NCI-H748 treated with DMSO at 0.1 percent for 48 hours (cell line): ENCODE results near the gene REN.

Source experiments
- DNase-seq: peaks from one replicate; lab custom pipeline; 2025; lab: John Stamatoyannopoulos, UW

REN gene

DNA sequence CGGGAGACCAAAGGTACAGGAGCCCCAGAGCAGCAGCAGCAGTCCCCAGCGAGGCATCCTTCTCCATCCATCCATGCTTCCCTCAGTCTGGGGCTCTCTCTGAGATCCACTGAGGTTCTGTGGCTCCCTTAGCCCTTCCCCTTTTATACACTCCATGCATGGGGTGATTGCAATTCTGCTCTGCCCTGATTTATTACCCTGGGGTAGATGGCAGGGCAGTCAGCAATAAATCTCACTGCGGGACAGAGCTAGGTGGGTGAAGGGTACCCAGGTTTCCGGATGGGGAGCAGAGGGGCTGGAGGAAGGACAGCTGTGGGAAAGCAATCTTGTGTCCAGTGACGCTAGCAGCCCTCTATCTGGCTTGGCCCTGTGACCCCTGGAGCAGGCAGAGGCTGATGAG lies at the start of gene REN:
REN (minus strand) TSS at position 119 of the 400 bp plus-strand sequence; CDS start at position 75, 44 bp downstream.
- no peak for DNase-seq

DNA sequence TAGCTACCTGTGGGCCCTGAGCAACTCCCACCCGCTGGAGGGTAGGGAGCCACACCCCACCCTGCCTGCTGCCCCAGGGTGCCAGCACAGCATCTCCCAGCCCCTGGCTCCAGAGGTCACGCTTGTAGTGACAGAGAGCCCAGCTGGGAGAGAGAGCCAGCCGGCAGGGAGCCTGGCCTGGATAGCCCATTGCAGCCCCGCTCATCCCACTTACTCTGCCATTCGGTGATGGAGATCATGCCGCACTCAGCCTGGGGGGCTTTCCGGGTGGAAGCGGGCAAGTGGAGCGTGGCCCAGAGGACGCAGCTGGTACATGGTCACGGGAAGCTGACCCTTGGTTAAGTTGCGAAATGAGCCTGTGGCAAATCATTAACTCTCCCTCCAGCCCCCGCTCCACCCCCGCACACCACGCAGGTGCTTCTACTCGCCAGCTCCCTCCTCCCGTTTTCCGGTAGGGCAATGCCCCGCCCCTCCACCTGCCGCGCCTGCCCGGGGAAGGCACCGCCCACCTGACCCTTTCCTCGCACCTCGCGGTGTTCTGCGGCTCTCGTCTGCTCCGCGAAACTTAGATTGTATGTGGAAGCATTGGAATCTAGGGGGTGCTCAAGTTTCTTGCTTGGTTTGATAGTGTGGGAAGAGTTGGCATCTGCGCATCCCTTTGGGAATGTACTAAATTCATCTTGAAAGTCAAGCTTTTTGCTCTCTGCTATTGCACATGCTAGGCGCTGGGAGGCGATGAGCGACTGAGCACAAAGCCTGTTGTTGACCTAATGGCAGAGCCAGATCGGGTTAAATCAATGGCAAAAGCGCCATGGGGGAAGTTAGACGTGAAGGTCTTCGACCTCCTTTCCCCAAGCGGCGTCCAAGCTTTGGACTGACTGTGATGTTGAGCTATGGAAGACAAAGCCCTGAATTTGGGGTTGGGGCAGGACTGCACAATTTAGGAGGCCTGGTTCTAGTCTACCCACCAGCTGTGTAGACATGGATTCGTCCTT lies 47.8 kb upstream of the REN start, which contains the start of gene GOLT1A:
GOLT1A (minus strand) TSS at position 321 of the 995 bp plus-strand sequence; CDS start at position 239, 82 bp downstream.
- DNase-seq = no peak

DNA sequence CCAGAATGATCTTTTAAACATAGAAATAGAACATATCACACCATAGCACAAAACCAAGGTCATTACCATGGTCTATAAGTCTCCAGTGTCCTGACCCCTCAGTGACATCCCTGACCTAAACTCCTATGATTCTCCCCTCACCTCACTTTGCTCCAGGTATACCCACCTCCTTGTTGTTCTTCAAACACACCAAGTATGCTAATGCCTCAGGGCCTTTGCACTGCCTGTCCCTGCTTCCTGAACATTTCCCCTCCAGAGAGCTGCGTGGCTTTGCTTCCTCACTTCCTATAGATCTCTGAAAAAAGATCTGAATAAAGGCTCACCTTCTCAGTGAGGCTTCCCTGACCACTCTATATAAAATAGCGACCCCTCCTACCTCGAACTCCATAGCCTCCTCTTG lies 46.6 kb upstream of the REN start:
- DNase-seq = no peak

DNA sequence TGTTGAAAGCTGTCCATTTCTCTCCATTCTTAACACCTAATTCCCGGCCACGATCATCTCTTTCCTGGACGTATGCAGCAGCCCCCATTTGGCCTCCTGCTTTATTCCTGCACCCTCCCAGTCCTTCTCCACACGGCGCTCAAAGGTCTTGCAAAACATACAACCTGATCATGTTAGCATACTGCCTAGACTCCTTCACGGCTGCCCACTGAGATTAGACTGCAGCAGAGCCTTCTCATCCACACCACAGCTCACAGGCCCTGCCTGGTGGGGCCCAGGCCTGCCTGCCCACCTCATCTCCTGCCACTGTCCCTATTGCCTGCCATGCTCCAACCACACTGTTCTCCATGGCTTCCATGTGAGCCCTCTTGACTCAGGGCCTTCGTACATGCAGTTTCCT lies 44.9 kb upstream of the REN start:
- DNase-seq = no peak

DNA sequence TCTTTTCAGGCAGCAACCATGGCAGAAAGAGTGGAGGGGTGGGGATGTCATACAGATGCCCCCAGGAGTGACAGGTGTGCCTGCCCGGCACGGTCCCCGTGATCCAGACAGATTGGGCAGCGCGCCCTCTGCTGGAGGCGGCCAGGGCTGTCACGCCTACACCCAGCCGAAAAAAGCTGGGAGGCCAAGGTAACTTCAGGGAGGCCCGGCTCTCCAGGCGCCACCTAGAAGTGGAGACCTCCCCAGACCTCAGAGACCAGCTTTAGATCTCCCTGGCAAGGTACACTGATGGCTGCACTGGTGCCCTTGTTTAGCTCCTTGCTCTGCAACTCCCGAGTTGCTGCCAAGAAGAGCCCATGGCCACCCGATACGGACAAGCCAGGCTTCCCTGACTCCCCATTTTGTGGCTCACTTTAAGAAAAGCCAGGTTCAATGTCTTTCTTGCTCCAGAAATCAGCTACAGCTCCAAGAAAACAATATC lies 41.0 kb upstream of the REN start:
- DNase-seq = no peak

DNA sequence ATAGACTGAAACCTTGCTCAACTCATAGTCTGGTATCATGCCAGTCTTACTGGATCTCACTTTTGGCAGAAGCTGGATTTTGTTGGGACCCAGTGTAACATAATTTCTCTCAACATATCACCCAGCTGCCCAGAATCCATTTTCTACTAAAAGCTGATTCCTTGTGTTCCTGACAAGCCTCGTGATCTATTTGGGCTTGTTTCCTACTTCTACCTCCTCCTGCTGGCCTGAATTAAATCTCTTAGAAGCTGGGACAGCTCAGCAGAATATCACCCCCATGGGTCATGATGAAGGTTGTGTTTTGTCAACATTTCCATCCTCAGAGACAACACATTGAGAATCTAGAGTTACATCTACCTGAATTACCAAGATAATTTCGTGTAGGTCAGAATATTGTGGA lies 40.0 kb upstream of the REN start:
- no peak for DNase-seq

DNA sequence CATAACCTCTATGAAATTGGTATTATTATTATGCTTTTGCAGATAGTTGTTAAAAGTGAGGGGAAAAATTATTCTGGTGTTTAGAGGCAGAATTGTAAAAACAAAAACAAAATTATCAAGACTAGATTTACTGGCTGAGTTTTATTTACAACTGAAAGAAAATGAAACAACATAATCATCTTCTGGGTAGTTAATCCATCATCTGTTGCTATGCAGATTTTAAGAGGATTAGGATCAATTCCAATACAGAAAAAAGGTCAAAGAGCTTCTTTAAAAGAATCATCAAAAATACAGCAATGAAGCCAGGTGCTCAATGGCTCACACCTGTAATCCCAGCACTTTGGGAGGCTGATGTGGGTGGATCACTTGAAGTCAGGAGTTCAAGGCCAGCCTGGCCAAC lies 39.3 kb upstream of the REN start:
- DNase-seq = no peak

DNA sequence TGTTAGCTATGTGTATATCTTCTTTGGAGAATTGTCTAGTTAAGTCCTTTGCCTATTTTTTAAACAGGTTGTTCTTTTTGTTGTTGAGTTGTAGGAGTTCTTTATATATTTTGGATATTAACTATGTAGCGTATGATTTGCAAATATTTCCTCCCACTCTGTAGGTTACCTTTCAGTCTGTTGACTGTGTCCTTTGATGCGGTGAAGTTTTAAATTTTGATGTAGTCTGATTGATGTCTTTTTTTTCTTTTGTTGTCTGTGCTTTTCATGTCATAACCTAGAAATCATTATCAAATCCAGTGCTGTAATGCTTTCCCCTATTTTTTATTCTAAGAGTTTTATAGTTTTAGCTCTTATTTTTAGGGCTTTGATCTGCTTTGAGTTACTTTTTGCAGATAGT lies 38.8 kb upstream of the REN start:
- DNase-seq = no peak

DNA sequence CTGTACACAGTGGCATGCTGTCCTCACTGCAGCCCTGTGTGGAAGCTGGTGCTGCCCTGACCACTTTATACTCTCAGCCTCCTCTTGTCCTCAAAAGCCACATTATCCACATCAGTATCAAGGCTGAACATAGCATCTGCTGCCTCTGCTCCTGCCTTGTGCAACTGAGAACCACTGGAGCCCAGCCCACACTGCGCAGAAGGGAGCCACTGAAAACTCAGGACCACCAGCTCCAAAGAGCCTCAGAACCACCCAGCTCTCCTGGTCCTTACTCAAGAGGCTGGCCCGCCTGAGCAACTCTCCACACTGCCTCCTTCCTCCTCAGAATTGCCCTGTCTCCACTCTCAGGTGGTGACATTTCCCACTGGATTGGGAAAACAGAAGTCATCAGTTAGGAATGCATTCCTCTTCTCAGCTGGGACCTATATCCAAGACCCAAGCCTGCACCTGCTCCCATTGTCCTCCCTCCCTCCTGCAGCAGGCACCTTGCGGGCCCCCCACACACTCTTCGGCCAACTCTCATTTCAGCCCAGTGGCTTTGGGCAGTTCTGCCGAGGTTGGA lies 37.1 kb upstream of the REN start:
- DNase-seq = no peak

DNA sequence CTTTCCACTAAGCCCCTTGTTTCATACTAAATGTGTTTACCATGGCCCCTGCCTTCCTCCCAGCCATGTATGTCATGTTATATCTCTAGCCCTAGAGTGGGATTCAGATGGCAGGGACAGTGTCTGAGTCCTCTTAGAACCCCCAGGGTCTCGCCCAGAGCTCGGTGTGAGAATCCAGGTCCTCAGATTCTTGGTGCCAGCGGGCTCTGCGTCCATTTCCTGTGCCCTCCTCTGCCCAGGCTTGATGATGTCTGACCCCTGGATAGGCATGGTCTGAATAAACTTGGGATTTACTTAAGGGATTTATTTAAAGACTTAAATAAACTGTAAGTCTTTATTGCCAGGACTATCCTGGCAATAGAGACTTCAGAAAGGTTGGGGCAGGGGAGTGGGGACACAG lies 36.3 kb upstream of the REN start:
- no peak for DNase-seq

DNA sequence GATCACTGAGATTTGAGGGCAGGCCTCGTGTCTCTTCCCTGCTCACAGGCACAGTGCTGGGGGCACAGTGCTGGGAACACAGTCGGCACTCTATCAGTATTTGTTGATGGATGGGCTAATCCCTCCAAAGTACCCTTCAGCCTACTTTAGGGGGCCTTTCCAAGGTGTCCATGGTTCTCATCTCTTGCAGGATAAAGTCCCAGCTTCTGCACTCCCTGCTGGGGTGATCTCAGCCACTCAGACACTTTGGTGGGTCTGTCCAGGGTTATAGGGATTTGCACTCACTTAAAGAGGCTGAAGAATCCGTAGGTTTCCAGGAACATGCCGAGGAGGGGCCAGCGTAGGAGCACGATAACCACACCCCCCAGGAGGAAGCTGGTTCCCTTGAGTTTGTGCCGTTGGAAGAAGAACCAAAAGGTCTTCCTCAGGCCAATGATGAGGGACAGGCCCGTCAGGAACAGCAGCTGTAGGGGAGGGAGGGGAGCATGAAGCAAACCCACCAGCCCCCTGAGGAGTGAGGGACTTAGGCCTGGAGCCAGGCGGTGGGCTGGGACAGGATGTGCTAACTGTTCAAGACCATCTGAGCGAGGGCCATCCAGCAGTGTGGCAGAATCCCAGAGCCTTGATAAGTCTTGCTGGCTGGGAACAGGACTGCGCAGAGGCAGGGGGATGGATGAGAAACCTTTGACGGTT lies 35.4 kb upstream of the REN start:
- DNase-seq = no peak

DNA sequence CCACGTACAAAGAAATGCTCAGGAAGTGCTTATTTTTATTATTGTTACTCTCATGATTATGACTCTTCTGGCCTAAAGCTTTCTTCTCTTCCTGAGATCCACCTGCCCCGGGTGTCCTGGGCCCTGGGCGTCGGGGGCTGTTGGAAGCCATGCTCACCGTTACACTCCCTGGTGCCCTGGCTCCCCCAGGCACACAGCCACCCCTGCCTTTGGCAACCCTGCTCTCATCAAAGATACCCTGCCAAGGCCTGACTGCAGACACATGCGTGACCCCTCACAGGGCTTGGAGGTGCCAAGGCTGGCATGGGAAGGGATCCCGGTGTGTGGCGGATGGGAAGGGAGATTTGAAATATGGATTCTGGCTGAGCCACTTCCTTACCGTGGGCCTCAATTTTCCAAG lies 33.4 kb upstream of the REN start:
- DNase-seq = no peak

DNA sequence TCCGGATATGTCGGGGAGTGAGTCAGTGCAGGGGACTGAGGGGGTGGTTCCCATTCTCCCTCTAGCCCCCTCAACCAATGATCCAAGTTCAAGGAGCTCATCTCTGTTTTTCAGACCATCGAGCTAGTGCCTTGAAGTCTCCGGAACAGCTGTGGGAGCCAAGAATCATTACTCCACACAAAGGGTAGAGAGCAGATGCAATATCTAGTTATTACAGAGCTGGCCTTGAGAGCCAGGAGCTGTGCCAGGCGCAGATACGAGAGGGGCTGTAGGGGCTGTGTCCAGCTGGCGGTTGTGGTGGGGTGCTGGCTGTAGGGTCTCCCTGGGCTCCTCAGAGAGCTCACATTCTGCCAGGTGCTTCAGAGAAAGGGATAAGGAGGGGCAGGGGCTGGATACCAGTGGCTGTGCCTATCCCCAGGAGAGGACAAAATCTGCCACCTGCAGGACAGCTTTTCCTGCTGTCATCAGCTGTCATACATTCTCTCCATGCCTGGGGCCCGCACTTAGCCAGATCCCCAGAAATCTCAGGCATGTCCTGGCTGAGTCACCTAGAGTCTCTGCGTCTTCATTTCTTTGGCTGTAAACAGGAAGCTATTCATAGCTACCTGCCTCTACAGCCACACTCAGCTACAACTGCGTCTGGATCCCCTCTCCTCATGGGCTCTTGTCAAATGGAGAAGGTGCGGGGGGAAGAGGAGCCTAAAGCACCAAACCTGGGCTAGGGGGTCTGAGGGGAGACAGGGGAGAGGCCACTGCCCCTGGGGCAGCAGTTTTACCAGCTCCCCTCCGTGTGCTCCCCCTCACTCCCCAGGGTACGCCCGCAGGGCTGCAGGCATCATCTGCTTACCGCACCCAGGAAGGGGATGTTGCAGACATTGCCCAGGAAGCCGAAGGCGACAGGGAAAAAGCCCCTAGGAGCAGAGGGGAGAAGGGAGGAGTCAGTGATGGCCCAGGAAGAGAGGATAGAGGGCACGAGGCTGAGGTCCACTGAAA lies 32.5 kb upstream of the REN start:
- no peak for DNase-seq

DNA sequence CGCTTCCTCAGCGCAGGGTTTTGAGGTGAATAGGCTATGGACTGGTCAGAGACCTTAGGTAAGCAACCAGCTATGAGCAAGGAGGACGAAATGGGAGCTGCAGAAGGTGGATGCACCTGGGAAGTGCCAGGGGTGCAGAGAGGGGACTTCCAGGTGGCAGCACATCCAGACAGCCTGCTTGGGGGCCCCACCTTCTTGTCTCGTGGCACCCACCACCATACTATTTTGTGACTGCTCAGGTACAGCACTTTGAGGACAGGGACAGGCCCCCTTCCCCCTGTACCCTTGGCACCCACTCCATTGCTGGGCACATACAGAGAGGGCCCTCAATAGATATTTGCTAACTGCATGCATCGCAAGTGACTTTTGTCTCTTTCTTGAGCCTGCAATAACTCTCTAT lies 30.9 kb upstream of the REN start:
- no peak for DNase-seq

DNA sequence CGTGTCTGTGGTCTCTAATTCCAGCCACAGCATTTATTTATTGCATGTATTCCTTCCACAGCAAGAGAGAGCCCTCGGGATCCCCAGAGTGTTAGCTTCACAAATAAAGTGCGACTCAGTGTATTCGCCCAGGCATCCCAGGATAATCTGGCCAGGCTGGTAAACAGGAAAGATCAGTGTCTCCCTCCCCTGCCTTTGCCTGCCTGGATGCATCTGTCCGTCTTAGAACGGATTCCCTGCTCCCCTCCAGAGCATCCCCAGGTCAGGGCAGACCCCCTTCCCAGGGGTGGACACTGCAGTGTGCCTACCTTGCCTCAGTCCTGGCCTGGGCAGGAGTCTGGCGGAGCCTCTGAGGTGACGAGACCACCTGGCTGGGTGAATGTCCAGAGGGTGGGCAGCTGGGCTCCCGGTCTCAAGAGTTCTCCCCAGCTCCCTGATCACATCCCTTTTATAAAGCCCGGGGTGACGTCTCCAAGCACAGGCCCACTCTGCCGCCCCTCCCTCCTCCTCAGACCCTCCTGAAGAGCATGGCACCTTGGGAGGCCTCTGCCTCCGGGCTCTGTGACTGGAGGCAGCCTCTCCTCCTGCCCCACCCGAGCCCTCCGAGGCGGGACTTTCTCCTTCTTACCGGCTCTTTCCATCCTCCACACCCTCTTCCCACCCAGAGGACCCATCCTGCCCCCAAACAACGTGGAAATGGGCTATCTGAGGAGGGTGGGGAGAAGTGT lies 30.1 kb upstream of the REN start, which contains the start of gene KISS1:
KISS1 (minus strand) TSS at position 424 of the 728 bp plus-strand sequence. CDS start 3,615 bp downstream, outside the sequence.
- no peak for DNase-seq

DNA sequence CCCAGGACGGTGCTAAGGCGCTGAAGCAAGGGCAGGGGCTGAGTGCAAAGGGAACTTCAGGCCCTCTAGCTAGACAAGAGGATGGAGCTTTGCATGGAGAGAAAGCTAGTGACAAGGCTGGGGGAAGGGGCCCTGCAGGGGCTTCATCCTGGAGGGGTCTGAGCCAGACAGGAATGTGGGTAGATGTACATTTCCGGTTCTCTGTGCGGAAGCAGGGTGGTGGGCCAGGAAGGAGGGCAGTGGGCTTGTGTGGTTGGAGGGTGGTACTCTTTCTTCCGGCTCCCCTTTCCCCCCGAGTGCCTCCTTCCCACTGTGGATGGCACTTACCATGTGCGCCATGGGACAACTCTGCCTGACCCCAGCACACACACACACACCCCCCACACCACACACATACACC lies 28.6 kb upstream of the REN start:
- no peak for DNase-seq

DNA sequence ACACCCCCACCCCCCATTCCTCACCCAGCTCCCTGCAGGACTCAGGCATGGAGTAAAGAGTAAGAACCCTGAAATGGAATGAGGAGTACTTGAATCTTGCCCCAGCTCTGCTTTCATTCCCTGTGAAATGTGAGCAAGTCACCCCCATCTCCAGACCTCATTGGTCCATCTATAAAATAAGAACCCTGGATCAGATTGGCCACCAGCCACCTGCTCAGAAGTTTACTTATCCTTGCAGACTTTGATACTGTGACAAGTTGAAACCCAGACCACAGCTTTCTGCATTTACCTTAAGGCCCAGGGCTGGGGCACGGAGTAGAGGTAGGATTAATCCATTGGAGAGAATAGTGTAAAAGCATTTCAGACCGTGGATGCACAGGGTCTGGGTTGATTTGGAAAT lies 27.9 kb upstream of the REN start:
- DNase-seq = no peak

DNA sequence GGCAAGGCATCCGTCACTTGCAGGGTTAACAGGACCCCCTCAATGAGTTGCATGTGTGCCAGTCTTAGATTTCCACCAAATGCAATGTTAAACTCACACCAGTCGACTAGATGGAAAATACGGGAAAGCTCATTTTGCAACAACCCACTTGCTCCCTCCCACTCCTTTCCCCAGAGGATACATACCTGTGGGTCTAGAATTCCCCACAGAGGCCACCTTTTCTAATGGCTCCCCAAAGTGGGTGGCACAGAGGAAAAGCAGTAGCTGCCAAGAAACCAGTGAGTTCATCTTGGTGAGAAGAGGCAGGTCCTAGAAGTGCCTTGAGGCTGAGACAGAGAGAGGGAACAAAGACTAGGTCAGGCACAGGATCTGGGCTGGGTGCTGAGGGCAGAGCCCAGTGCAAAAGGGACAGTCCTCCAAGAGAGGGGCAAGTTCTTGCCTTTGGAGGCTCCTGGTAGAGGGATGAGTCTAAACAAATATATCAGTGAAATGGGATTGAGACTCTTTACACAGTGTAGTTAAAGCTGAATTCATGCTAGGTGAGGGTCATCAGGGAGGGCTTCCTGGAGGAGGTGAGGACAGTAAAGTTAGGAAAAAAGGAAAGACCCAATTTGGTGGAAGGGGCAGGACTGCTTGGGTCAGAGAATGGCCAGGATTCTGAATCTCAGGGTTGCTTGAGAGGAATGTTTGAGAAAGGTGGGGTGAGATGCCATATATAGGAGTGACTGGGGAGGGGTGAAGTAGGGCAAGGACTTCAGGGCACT lies 26.6 kb upstream of the REN start:
- DNase-seq = no peak

DNA sequence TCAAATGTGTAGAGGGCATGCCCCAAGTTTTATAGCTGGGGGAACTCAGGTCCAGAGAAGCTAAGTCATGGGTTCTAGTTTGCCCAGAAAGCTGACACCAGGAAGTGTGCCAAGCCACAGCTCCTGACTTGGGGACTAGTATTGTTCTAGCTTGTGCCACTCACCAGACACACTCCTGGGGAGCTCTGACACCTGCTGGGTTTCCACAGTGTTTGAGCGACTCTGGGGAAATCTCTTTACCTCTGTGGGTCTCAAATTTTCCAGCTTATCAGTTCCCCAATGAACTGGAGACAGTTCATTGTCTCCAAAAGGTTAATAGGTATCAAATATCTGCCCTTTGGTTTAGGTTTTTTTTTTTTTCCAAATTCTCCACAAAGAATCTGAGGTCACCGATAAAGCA lies 25.9 kb upstream of the REN start:
- DNase-seq = no peak

DNA sequence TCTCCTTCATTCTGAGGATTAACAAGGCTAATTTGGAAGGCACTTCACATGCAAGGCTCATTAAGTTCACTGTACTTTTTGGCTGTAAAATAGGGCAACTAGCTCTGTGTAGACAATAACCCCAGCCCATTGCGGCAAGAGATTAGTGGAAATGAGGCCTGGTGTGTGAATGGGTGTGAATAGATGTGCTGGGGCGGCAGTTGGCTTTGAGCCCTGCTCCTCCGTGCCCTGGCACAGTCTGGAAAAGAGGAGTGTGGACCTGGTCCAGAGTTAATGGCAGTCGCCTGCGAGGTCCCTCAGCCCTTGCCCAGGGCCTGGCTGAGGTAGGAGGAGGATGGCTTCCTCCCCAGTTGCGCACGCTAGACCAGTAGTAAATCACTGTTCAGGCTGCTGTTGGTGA lies 25.3 kb upstream of the REN start:
- DNase-seq = no peak
